ENCODE data around the gene GMDS. TPM values are rescaled to one million over a fixed set of nuclear protein-coding genes. Genes with fewer than 3 reads are reported as not detected.
A peak's percentile ranks its signal among the peaks of the same experiment; 100 is the strongest.

GMDS gene
- total and polyA plus RNA-seq, 2 of the 13 experiments (the other 11 are each of a cell fraction or from before 2014, with no cell fraction given) = 64.4 to 112 TPM

GRCh38 chr6:2245103-2245876 lies at the start of gene GMDS (continued):
- TF ChIP-seq LRRFIP1 (CRISPR knock-in tag; conservative IDR thresholded peaks at IDR 0.05) (no peak), FIP1L1 (IDR thresholded peaks at IDR 0.05; ENCODE audit: borderline replicate concordance, insufficient read depth, low read depth, low read length) (no peak), SRY (CRISPR knock-in tag; IDR thresholded peaks at IDR 0.05) (peak; percentile 84), GMEB1 (CRISPR knock-in tag; IDR thresholded peaks at IDR 0.05; ENCODE audit: borderline replicate concordance) (peak; percentile 50; the same call in 1 of the 2 replicates), SP2 (CRISPR knock-in tag; IDR thresholded peaks at IDR 0.05) (no peak; the same call in 1 of the 2 replicates), RFXANK (CRISPR knock-in tag; IDR thresholded peaks at IDR 0.05) (no peak), RFX5 (IDR thresholded peaks at IDR 0.05; ENCODE audit: low read depth, low read length) (0 out of 2 replicates have a peak, but pooled peaks have one; percentile 33), ELK4 (CRISPR knock-in tag; IDR thresholded peaks at IDR 0.05; ENCODE audit: borderline replicate concordance) (no peak), ZBTB49 (CRISPR knock-in tag; IDR thresholded peaks at IDR 0.05; ENCODE audit: borderline replicate concordance) (no peak), SRSF9 (IDR thresholded peaks at IDR 0.05; ENCODE audit: borderline replicate concordance, insufficient read depth, low read depth, low read length, poor library complexity, severe bottlenecking) (no peak), MTA1 (CRISPR knock-in tag; IDR thresholded peaks at IDR 0.05; ENCODE audit: borderline replicate concordance) (no peak; the same call in 1 of the 2 replicates), HMG20A (CRISPR knock-in tag; IDR thresholded peaks at IDR 0.05; ENCODE audit: borderline replicate concordance) (no peak), ZNF180 (CRISPR knock-in tag; IDR thresholded peaks at IDR 0.05; ENCODE audit: borderline replicate concordance, low read depth) (peak; percentile 57; the same call in 1 of the 2 replicates), ZUFSP (CRISPR knock-in tag; IDR thresholded peaks at IDR 0.05; ENCODE audit: borderline replicate concordance) (no peak), ATF6 (CRISPR knock-in tag; conservative IDR thresholded peaks at IDR 0.05) (no peak; the same call in 1 of the 2 replicates)
